Astrocyte of the spinal cord (primary cell): Measurements from ENCODE around the gene HDAC7.

Experiments
- DNase-seq: peaks from one replicate; pipeline ENCODE4 v3.0.0; 2011; ENCODE audit warnings: low read depth, low spot score
- H3K4me3 ChIP-seq: 2 replicates; pipeline ENCODE4 v1.5.1; 2011; ENCODE audit warnings: low read depth, mild to moderate bottlenecking, low read length, moderate library complexity
- in situ Hi-C: cut with HindIII; loops from 2 replicates; pipeline ENCODE4 v1.10.0; 2017; ENCODE audit warnings: low sequenced_read_pairs
- TF ChIP-seq, protein P1 (sequence below): IDR thresholded peaks from 2 replicates; pipeline ENCODE4 v1.5.1; 2012; ENCODE audit warnings: low read depth, mild to moderate bottlenecking, low read length, inconsistent platforms

HDAC7 gene

DNA sequence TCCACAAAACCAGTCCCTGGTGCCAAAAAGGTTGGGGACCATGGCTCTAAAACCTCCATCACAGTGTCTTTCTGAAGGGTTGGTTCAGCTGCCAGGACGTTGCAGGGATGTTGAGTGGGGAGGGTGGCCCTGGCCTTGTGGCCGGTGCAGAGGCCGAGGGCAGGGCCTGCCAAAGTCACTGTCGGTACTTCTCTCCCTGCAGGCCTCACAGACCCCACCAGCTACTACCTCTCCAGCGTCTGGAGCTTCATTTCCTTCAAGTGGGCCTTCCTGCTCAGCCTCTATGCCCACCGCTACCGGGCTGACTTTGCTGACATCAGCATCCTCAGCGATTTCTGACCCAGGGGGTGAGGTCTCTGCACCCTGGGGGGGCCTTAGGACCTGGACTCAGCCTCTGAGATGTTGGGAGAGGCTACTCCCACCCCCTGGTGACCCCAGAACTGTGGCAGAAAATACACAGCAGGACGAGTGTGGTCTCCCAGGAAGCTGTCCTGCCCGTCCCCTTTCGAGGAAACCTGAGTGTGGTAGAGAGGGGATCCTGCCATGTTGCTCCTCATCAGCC, 39.7 kb downstream of the HDAC7 start:
- H3K4me3 ChIP-seq, result no peak overlapping the region
- DNase-seq, result no peak
- in situ Hi-C loops, result no loop called here
- TF ChIP-seq, protein P1, sequence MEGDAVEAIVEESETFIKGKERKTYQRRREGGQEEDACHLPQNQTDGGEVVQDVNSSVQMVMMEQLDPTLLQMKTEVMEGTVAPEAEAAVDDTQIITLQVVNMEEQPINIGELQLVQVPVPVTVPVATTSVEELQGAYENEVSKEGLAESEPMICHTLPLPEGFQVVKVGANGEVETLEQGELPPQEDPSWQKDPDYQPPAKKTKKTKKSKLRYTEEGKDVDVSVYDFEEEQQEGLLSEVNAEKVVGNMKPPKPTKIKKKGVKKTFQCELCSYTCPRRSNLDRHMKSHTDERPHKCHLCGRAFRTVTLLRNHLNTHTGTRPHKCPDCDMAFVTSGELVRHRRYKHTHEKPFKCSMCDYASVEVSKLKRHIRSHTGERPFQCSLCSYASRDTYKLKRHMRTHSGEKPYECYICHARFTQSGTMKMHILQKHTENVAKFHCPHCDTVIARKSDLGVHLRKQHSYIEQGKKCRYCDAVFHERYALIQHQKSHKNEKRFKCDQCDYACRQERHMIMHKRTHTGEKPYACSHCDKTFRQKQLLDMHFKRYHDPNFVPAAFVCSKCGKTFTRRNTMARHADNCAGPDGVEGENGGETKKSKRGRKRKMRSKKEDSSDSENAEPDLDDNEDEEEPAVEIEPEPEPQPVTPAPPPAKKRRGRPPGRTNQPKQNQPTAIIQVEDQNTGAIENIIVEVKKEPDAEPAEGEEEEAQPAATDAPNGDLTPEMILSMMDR, result no peak

DNA sequence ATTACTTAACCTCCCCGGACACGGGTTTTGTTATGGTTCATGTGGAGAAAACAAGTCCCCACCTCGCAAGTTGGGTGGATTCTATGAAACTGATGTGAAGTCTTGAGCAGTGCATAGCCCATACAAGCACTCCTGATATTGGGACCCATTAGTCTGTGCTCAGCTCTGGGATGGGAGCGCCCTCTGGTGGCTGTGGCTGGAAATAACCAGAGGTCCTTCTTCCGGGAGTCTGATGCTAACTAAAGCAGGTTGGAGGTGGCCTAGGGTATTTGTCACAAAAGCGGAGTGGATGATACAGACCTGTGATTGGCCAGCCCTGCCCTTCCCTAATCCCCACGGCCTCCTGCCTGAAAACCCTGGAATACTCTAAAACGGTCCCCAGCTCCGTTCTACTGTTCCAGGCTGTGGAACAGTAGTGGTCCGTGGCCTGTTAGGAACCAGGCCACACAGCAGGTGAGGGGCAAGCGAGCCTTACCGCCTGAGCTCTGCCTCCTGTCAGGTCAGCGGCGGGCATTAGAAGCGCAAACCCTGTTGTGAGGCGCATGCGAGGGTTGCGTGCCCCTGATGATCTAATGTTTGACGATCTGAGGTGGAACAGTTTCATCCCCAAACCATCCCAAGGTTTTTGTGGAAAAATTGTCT, 40.3 kb downstream of the HDAC7 start:
- H3K4me3 ChIP-seq, result no peak overlapping the region
- TF ChIP-seq, protein P1, result peak; percentile 93
- in situ Hi-C loops, result no loop called here
- DNase-seq, result peak; percentile 87

DNA sequence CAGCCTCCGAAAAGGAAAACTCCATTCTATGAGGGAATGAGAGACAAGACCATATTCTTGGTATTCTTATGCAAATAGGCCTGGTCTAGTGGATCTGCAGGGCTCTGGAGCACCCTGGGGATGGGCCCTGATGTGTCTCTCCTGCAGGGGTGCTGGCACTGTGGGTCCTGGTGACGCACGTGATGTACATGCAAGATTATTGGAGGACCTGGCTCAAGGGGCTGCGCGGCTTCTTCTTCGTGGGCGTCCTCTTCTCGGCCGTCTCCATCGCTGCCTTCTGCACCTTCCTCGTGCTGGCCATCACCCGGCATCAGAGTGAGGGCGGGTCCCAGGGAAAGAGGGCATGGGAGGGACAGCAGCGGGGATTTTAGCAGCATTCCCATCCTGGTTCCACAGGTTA, 40.8 kb downstream of the HDAC7 start:
- in situ Hi-C loops, result no loop called here
- no peak overlapping the region for H3K4me3 ChIP-seq
- DNase-seq, result no peak
- TF ChIP-seq, protein P1, result no peak

DNA sequence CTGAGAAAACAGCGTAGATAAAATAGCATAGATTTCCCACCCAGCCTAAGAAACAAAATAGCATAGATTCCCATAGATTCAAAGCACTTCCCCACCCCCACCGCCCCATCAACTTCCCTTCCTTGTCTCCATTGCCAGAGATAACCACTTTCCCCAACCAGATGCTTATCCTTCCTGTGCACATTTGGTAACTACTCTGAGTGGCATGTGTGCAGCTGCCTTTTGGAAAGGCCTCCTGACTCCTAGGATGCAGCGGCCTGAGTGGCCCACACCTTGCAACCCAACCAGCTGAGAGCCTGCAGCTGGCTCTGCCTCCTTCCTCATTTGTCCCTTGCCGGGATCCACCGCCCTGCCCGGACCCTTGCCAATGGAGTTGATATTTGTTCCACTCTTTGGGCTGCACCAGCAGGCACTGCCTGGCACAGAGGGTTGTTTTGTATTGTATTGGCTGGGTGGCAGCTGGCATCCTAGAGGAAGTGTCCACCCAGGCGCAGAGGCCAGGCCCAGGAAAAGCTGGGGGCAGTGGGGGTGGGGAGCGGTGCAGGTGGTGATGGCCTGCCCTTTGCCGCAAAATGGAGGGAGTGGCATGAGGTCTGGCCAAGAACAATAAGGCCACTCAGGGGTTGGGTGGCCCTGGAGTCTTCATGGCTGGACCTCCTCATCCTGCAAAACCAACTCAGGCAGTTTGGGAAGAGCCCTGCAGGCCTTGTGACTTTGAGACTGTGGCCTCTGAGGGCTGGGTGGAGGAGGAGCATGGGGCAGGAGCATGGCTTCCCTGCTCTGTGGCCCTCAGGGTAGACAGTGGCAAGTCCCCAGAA, 41.8 kb downstream of the HDAC7 start:
- DNase-seq, result no peak
- in situ Hi-C loops, result no loop called here
- H3K4me3 ChIP-seq, result no peak overlapping the region
- TF ChIP-seq, protein P1, result no peak

DNA sequence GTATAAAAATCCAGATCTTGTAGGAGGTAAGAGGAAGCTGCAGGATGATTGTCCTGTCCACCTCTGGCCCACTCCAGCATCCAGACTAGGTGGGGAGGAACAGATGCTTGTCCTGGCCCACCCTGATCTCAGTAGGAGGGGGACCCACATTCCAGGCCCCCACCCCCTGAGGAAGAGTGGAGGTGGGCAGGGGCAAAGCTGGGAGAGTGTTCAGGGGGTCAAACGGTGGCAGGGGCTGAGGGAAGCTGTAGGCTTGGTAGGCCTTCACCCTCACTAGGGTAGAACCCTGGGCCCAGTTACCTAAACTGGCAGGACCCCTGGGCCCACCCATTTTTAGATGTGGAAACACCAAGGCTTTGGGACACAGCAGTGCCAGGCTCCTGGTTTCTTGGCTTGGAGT, 42.6 kb downstream of the HDAC7 start:
- H3K4me3 ChIP-seq, result no peak overlapping the region
- TF ChIP-seq, protein P1, result no peak
- DNase-seq, result no peak
- in situ Hi-C loops, result no loop called here

DNA sequence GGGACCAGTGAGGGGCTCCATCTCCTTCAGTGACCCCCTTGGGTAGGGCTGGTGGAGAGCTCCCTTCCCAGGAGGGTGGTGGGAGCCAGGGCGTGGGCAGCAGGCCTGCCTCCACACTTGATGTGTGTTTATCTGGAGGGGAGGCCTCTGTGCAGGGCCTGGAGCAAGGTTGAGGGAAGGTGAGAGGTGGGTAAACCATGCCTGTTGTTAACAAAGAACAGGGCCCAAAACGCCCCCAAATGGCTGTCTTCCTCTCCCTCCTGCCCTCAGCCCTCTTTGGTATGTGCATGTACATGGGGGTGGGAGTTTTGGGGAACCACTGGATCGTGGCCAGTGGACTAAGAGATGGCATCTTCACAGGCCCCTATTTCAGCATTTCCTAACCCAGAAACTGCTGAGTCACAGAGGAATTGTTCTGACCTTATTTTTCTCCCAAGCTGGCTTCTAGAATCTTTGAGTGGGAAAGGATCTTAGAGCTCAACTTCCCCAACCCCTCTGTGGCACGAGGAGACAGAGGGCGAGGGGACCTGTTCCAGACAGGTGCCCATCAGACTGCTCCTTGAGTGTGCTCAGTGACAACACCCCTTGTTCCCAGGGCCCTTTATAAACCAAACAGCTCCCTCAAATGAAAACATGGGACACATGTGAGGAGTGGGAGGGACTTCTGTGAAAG, 43.1 kb downstream of the HDAC7 start:
- H3K4me3 ChIP-seq, result no peak overlapping the region
- TF ChIP-seq, protein P1, result no peak
- in situ Hi-C loops, result no loop called here
- DNase-seq, result no peak
